ENCODE data around the gene DYRK1B.

- TF ChIP-seq SMC3 (IDR thresholded peaks at IDR 0.05; ENCODE audit: low read depth, low read length) (no peak), JUND (IDR thresholded peaks at IDR 0.05) (no peak), CTCF (IDR thresholded peaks at IDR 0.05) (no peak)
Observed at GRCh38 chr19:39865186-39865585, 31.2 kb upstream of the DYRK1B start.

Measured in SK-N-SH (cell line).